HFFc6 (cell line): ENCODE results near the gene GABBR2. TPM values are rescaled to one million over a fixed set of nuclear protein-coding genes. Genes with fewer than 3 reads are reported as not detected.

ENCODE experiments used
- DNase-seq: peaks from one replicate; pipeline ENCODE4 v3.0.0-alpha.2; 2018
- H3K27ac Mint-ChIP-seq: 2 replicates; pipeline ENCODE4 v1.8.0; 2020; ENCODE audit warnings: mild to moderate bottlenecking, mixed read lengths
- H3K27me3 Mint-ChIP-seq: 2 replicates; pipeline ENCODE4 v1.8.0; 2021; ENCODE audit warnings: mild to moderate bottlenecking, moderate library complexity, mixed read lengths; ENCODE audit not compliant: insufficient read depth
- H3K36me3 Mint-ChIP-seq: 2 replicates; pipeline ENCODE4 v1.8.0; 2021; ENCODE audit warnings: low read depth, mixed read lengths
- H3K4me1 Mint-ChIP-seq: 2 replicates; pipeline ENCODE4 v1.8.0; 2020; ENCODE audit warnings: low read depth, mixed read lengths
- H3K4me3 Mint-ChIP-seq: 2 replicates; pipeline ENCODE4 v1.8.0; 2020; ENCODE audit warnings: mild to moderate bottlenecking, moderate library complexity, mixed read lengths
- H3K9me3 Mint-ChIP-seq: 2 replicates; pipeline ENCODE4 v1.8.0; 2020; ENCODE audit warnings: mild to moderate bottlenecking, mixed read lengths
- CTCF ChIP-seq: fragments of 200-600 bp; sonication (generic); IDR thresholded peaks from 2 replicates; pipeline ENCODE4 v1.5.0; 2021; ENCODE audit warnings: antibody characterized with exemption, mild to moderate bottlenecking
- total RNA-seq, 6 experiments: library from RNA; stranded (reverse); fragmentation: NEBNext Ultra II Directional; extraction: Animal tissue kit (Norgen Biotek cat#: 25700); gene quantifications; 2 replicates in 1 of 6; 3 replicates in 5 of 6; pipeline ENCODE4 v1.2.3, GENCODE V29; 2021

The GABBR2 gene
- total RNA-seq, 6 experiments from 2014 or later = 3.1 to 9.3 (median 7.6) TPM

- DNase-seq = peak; percentile 78
- H3K36me3 Mint-ChIP-seq = peaks cover 10% of the 10 kb centered on the region; the same call in 1 of the 2 replicates
- H3K4me3 Mint-ChIP-seq = no peak overlapping the region
- peak overlapping the region; percentile 65 for H3K27ac Mint-ChIP-seq
- H3K9me3 Mint-ChIP-seq = no peaks in the 10 kb centered on the region
- peak; percentile 42 for TF ChIP-seq CTCF
- peaks cover 5% of the 10 kb centered on the region for H3K27me3 Mint-ChIP-seq
- H3K4me1 Mint-ChIP-seq = peaks cover 49% of the 10 kb centered on the region
Measured at GRCh38 chr9:98427491-98427890, 281.2 kb downstream of the GABBR2 start.

GRCh38 chr9:98425079-98425478, 283.7 kb downstream of the GABBR2 start:
- Mint-ChIP-seq H3K27me3 (peaks cover 3% of the 10 kb centered on the region), H3K27ac (no peak overlapping the region), H3K4me1 (peaks cover 36% of the 10 kb centered on the region), H3K4me3 (no peak overlapping the region), H3K36me3 (peaks cover 10% of the 10 kb centered on the region; the same call in 1 of the 2 replicates), H3K9me3 (no peaks in the 10 kb centered on the region)
- no peak for DNase-seq
- TF ChIP-seq CTCF = no peak

- Mint-ChIP-seq H3K27me3 (peaks cover 14% of the 10 kb centered on the region), H3K36me3 (peaks cover 9% of the 10 kb centered on the region; the same call in 1 of the 2 replicates), H3K4me3 (no peak overlapping the region), H3K4me1 (no peaks in the 10 kb centered on the region; the same call in 1 of the 2 replicates), H3K9me3 (no peaks in the 10 kb centered on the region), H3K27ac (no peak overlapping the region)
- no peak for DNase-seq
- TF ChIP-seq CTCF = peak; percentile 33; the same call in 1 of the 2 replicates
Measured at GRCh38 chr9:98419260-98419603, 289.5 kb downstream of the GABBR2 start.

- no peak for DNase-seq
- Mint-ChIP-seq H3K27me3 (peaks cover 14% of the 10 kb centered on the region), H3K36me3 (peaks cover 9% of the 10 kb centered on the region; the same call in 1 of the 2 replicates), H3K4me1 (no peaks in the 10 kb centered on the region; the same call in 1 of the 2 replicates), H3K9me3 (no peaks in the 10 kb centered on the region), H3K4me3 (no peak overlapping the region), H3K27ac (no peak overlapping the region)
- TF ChIP-seq CTCF = no peak
Measured at GRCh38 chr9:98418578-98419259, 290.0 kb downstream of the GABBR2 start.

GRCh38 chr9:98416294-98417248, 292.2 kb downstream of the GABBR2 start:
- no peak overlapping the region for H3K4me3 Mint-ChIP-seq
- H3K9me3 Mint-ChIP-seq = no peaks in the 10 kb centered on the region
- DNase-seq = no peak
- H3K4me1 Mint-ChIP-seq = no peaks in the 10 kb centered on the region; the same call in 1 of the 2 replicates
- H3K27me3 Mint-ChIP-seq = peaks cover 16% of the 10 kb centered on the region
- no peak for TF ChIP-seq CTCF
- H3K27ac Mint-ChIP-seq = no peak overlapping the region
- H3K36me3 Mint-ChIP-seq = peaks cover 9% of the 10 kb centered on the region; the same call in 1 of the 2 replicates
